Psoas muscle (tissue), 8 donors: Measurements from ENCODE around the gene PRDM2. TPM values are rescaled to one million over a fixed set of nuclear protein-coding genes. Genes with fewer than 3 reads are reported as not detected.

Source experiments
- ATAC-seq, 4 donors: fragments of 200-7000 bp; cut with Tn5 transposase; one replicate each; pipeline ENCODE4 v1.9.1; 2020; ENCODE audit warnings: moderate library complexity in 3 of 4, mild to moderate bottlenecking in 2 of 4
- DNase-seq, 2 donors: peaks; one replicate each; pipeline ENCODE4 v3.0.0-alpha.2; 2020
- H3K27ac ChIP-seq: fragments of 200-600 bp; one replicate; pipeline ENCODE4 v1.8.0; 2022
- H3K27me3 ChIP-seq, 3 donors: fragments of 200-600 bp in 1 of 3; one replicate each; pipeline versions ENCODE4 v1.6.1 to v1.8.0; 2013 to 2022; ENCODE audit warnings: low read length in 2 of 3, mild to moderate bottlenecking in 2 of 3, moderate library complexity in 1 of 3; ENCODE audit not compliant: insufficient read depth in 3 of 3
- H3K36me3 ChIP-seq, 2 donors: fragments of 200-600 bp in 1 of 2; one replicate each; pipeline versions ENCODE4 v1.6.1 to v1.8.0; 2013 to 2022; ENCODE audit warnings: low read depth in 1 of 2, mild to moderate bottlenecking in 1 of 2, moderate library complexity in 1 of 2; ENCODE audit not compliant: insufficient read depth in 1 of 2
- H3K4me1 ChIP-seq: fragments of 200-600 bp; one replicate; pipeline ENCODE4 v1.8.0; 2022
- H3K4me3 ChIP-seq: fragments of 200-600 bp; one replicate; pipeline ENCODE4 v1.8.0; 2022; ENCODE audit warnings: mild to moderate bottlenecking
- H3K9me3 ChIP-seq: fragments of 200-600 bp; one replicate; pipeline ENCODE4 v1.8.0; 2022
- CTCF ChIP-seq: fragments of 200-600 bp; IDR thresholded peaks from one replicate; pipeline ENCODE4 v1.8.0; 2022; ENCODE audit warnings: antibody characterized with exemption
- WGBS, 3 donors: extraction: QIAGEN DNeasy Blood & Tissue Kit; methylation state at CpG; one replicate each; pipeline versions ENCODE4 v1.1.6 to v1.1.7; 2013; 5-methylcytosine and 5-hydroxymethylcytosine counted together
- intact Hi-C, 2 donors: fragments of 100-400 bp; cut with DNase I; formaldehyde crosslinking; loops; one replicate each; pipeline versions ENCODE4 v1.11.0 to v1.14.2; 2022
- polyA plus RNA-seq, 3 donors: library from polyadenylated mRNA; stranded (reverse); fragments of 200-250 nt; gene quantifications; one replicate each; pipeline ENCODE4 v1.2.3, GENCODE V29; 2013
- total RNA-seq, 4 donors: library from RNA; stranded (reverse); fragmentation: NEBNext Ultra II Directional in 2 of 4; extraction: Animal tissue kit (Norgen Biotek cat#: 25700) in 2 of 4; gene quantifications; one replicate each; pipeline versions ENCODE4 v1.2.1 to v1.2.4, GENCODE V29; 2021 to 2023
- donor health status: healthy with polysubstance abuse.
- donor health status: DM: no; HTN: no; CAD: no; lungs with moderate emphysema.
- donor health status: Bipolar disorder and iron deficiency.
- donor health status: healthy.
- donor health status: DM: yes; HTN: yes; CAD: no.
- donor health status: DM: no; HTN: no; CAD: no.
- donor health status: DM: no; HTN: no; CAD: no.
- donor health status: DM: yes; HTN: yes; CAD: no.

The PRDM2 gene
- total and polyA plus RNA-seq, 7 donors, result 12.1 to 84.3 (median 44.3) TPM

- DNase-seq (no peak), ATAC-seq (no peak)
- 83 to 91% (median 84%) methylated on average over 20 of the region's 20 CpGs for WGBS, 3 donors
- no peaks in the 10 kb centered on the region for H3K27me3 ChIP-seq
- H3K4me3 ChIP-seq, result no peak overlapping the region
- no peaks in the 10 kb centered on the region for H3K36me3 ChIP-seq
- H3K9me3 ChIP-seq, result no peaks in the 10 kb centered on the region
- no peak overlapping the region for H3K27ac ChIP-seq
- intact Hi-C loops, result no loop called here
- peaks cover 35% of the 10 kb centered on the region for H3K4me1 ChIP-seq
- TF ChIP-seq CTCF, result no peak
These were observed 101.9 kb downstream of the PRDM2 start for GRCh38 chr1:13801655-13802486.

GRCh38 chr1:13802782-13803545 lies 103.0 kb downstream of the PRDM2 start:
- no peak overlapping the region for H3K27ac ChIP-seq
- intact Hi-C loops, result no loop called here
- no peak for TF ChIP-seq CTCF
- WGBS, 3 donors, result 94% methylated on average over 19 of the region's 19 CpGs
- H3K27me3 ChIP-seq, result no peaks in the 10 kb centered on the region
- H3K4me3 ChIP-seq, result no peak overlapping the region
- H3K4me1 ChIP-seq, result peaks cover 35% of the 10 kb centered on the region
- DNase-seq (no peak), ATAC-seq (no peak)
- H3K36me3 ChIP-seq, result no peaks in the 10 kb centered on the region
- no peaks in the 10 kb centered on the region for H3K9me3 ChIP-seq

GRCh38 chr1:13803546-13804239 lies 103.7 kb downstream of the PRDM2 start:
- peaks cover 35% of the 10 kb centered on the region for H3K4me1 ChIP-seq
- ATAC-seq (no peak), DNase-seq (no peak)
- H3K36me3 ChIP-seq, result no peaks in the 10 kb centered on the region
- no peaks in the 10 kb centered on the region for H3K27me3 ChIP-seq
- no peaks in the 10 kb centered on the region for H3K9me3 ChIP-seq
- TF ChIP-seq CTCF, result no peak
- intact Hi-C loops, result no loop called here
- H3K4me3 ChIP-seq, result no peak overlapping the region
- H3K27ac ChIP-seq, result no peak overlapping the region
- WGBS, 3 donors, result 87 to 89% (median 89%) methylated on average over 18 of the region's 18 CpGs

- DNase-seq (no peak), ATAC-seq (no peak)
- H3K36me3 ChIP-seq, result no peaks in the 10 kb centered on the region
- no peaks in the 10 kb centered on the region for H3K9me3 ChIP-seq
- TF ChIP-seq CTCF, result no peak
- no peak overlapping the region for H3K27ac ChIP-seq
- WGBS, 3 donors, result 83 to 90% (median 88%) methylated on average over 11 of the region's 11 CpGs
- intact Hi-C loops, result no loop called here
- no peak overlapping the region for H3K4me3 ChIP-seq
- peaks cover 32% of the 10 kb centered on the region for H3K4me1 ChIP-seq
- no peaks in the 10 kb centered on the region for H3K27me3 ChIP-seq
These were observed 104.2 kb downstream of the PRDM2 start for GRCh38 chr1:13804240-13804633.
